ENCODE data around the gene ZNF763. TPM values are rescaled to one million over a fixed set of nuclear protein-coding genes. Genes with fewer than 3 reads are reported as not detected.
"Not testable (repeated sequence)": the region's sequence is repeated elsewhere in the genome, so short reads cannot be mapped to it uniquely, and the experiment has no call there.

ZNF763 gene
- polyA plus RNA-seq, 2 of the 4 experiments (the other 2 are of a cell fraction): not detected

GRCh38 chr19:11949201-11949600, 15.6 kb upstream of the ZNF763 start (continued):
- no peak for TF ChIP-seq BCL3 (IDR thresholded peaks at IDR 0.05)
- TF ChIP-seq SMC3 (IDR thresholded peaks at IDR 0.05): no peak
- TF ChIP-seq ZSCAN20 (CRISPR knock-in tag; IDR thresholded peaks at IDR 0.05): no peak
- TF ChIP-seq NPAS2 (CRISPR knock-in tag; IDR thresholded peaks at IDR 0.05; ENCODE audit: borderline replicate concordance): no peak
- no peak for TF ChIP-seq RFX5 (IDR thresholded peaks at IDR 0.05)
- no peak for TF ChIP-seq NR3C1 (IDR thresholded peaks at IDR 0.05)

GRCh38 chr19:11949614-11950080, 15.2 kb upstream of the ZNF763 start:
- peaks cover 17% of the 10 kb centered on the region for H3K9me3 ChIP-seq
- H3K4me3 ChIP-seq; H3K4me1 ChIP-seq; POLR2A ChIA-PET; H3K4me2 ChIP-seq; CTCF ChIA-PET; H3K27ac ChIP-seq; ATAC-seq; FAIRE-seq; DNase-seq (ENCODE audit: low read depth in 1 of 2, low spot score in 1 of 2): not testable (repeated sequence)
- WGBS (ENCODE audit: missing lambda C conversion rate): 38% methylated on average over 4 of the region's 4 CpGs

- H3K27ac ChIP-seq: no peak overlapping the region
- 55% methylated on average over 5 of the region's 5 CpGs for WGBS (ENCODE audit: missing lambda C conversion rate)
- ChIA-PET POLR2A (no interaction called here), CTCF (no interaction called here)
- no peak overlapping the region for H3K4me2 ChIP-seq
- ATAC-seq: no peak
- DNase-seq (ENCODE audit: low read depth in 1 of 2, low spot score in 1 of 2): no peak
- TF ChIP-seq CHD4 (IDR thresholded peaks at IDR 0.05; ENCODE audit: borderline replicate concordance) (no peak), USF2 (IDR thresholded peaks at IDR 0.05) (no peak), CTCF (IDR thresholded peaks at IDR 0.05) (no peak), RARB (CRISPR knock-in tag; IDR thresholded peaks at IDR 0.05) (no peak), PBX3 (IDR thresholded peaks at IDR 0.05) (no peak), NPAS2 (CRISPR knock-in tag; IDR thresholded peaks at IDR 0.05; ENCODE audit: borderline replicate concordance) (no peak), HDAC2 (IDR thresholded peaks at IDR 0.05) (no peak), MAZ (IDR thresholded peaks at IDR 0.05; ENCODE audit: borderline replicate concordance, low read depth, low read length) (no peak), ZFP36 (IDR thresholded peaks at IDR 0.05; ENCODE audit: borderline replicate concordance, partially characterized antibody) (no peak), HOXB13 (CRISPR knock-in tag; IDR thresholded peaks at IDR 0.05; ENCODE audit: low read depth) (no peak), REST (IDR thresholded peaks at IDR 0.05) (no peak), EHMT2 (IDR thresholded peaks at IDR 0.05; ENCODE audit: low read depth) (no peak), TFCP2L1 (CRISPR knock-in tag; IDR thresholded peaks at IDR 0.05) (no peak), MYC (IDR thresholded peaks at IDR 0.05; ENCODE audit: borderline replicate concordance, low read length) (no peak), KDM5A (IDR thresholded peaks at IDR 0.05) (no peak), FOSB (CRISPR knock-in tag; IDR thresholded peaks at IDR 0.05) (no peak), EHF (CRISPR knock-in tag; IDR thresholded peaks at IDR 0.05) (no peak), RNF2 (IDR thresholded peaks at IDR 0.05; ENCODE audit: borderline replicate concordance, low read depth) (no peak), FOXS1 (CRISPR knock-in tag; IDR thresholded peaks at IDR 0.05) (no peak), CEBPB (IDR thresholded peaks at IDR 0.05) (no peak)
- H3K9me3 ChIP-seq: peaks cover 17% of the 10 kb centered on the region
- no peak for FAIRE-seq
- H3K4me3 ChIP-seq: no peak overlapping the region
- H3K4me1 ChIP-seq: no peaks in the 10 kb centered on the region
These were observed 14.5 kb upstream of the ZNF763 start for GRCh38 chr19:11950312-11950711.

Measured in A549 (cell line).